Activated CD8-positive, alpha-beta T cell treated with anti-CD3 and anti-CD28 coated beads for 36 hours (primary cell): Measurements from ENCODE around the gene BCKDHB. TPM values are rescaled to one million over a fixed set of nuclear protein-coding genes. Genes with fewer than 3 reads are reported as not detected.

Experiments
- ATAC-seq: fragments of 200-7000 bp; cut with Tn5 transposase; one replicate; pipeline ENCODE4 v1.10.0; 2021; ENCODE audit warnings: mild to moderate bottlenecking, moderate library complexity
- CTCF ChIA-PET: fragments of 350-600 bp; sonication (Branson Sonifier 250); formaldehyde crosslinking; loops from one replicate; lab custom pipeline; 2021; ENCODE audit warnings: antibody characterized with exemption; lab: Charles Lee
- POLR2A ChIA-PET: fragments of 350-600 bp; sonication (Branson Sonifier 250); formaldehyde crosslinking; loops from one replicate; lab custom pipeline; 2021; ENCODE audit warnings: antibody characterized with exemption; lab: Charles Lee
- DNase-seq: peaks from one replicate; pipeline ENCODE4 v3.0.0-alpha.2; 2020
- H3K27ac Mint-ChIP-seq: one replicate; pipeline ENCODE4 v1.8.0; 2021; ENCODE audit warnings: mild to moderate bottlenecking, mixed read lengths
- H3K27me3 Mint-ChIP-seq: one replicate; pipeline ENCODE4 v1.8.0; 2021; ENCODE audit warnings: mixed read lengths
- H3K36me3 Mint-ChIP-seq: one replicate; pipeline ENCODE4 v1.8.0; 2021; ENCODE audit warnings: low read depth, mixed read lengths
- H3K4me1 Mint-ChIP-seq: one replicate; pipeline ENCODE4 v1.8.0; 2021; ENCODE audit warnings: low read depth, mixed read lengths
- H3K4me3 Mint-ChIP-seq: one replicate; pipeline ENCODE4 v1.8.0; 2021; ENCODE audit warnings: mild to moderate bottlenecking, moderate library complexity, mixed read lengths
- H3K9me3 Mint-ChIP-seq: one replicate; pipeline ENCODE4 v1.8.0; 2021; ENCODE audit warnings: mixed read lengths
- CTCF ChIP-seq: fragments of 200-600 bp; IDR thresholded peaks from one replicate; pipeline ENCODE4 v1.8.0; 2022; ENCODE audit warnings: antibody characterized with exemption, mild to moderate bottlenecking
- intact Hi-C: fragments of 100-400 bp; cut with micrococcal nuclease; formaldehyde crosslinking; loops from one replicate; pipeline ENCODE4 v1.10.0; 2022
- total RNA-seq, 2 experiments: library from RNA; stranded (reverse); gene quantifications; one replicate each; pipeline ENCODE4 v1.2.3, GENCODE V29; 2021

Gene BCKDHB
- total RNA-seq, 2 experiments from 2014 or later: 17.8 to 19.3 TPM

- DNase-seq (no peak), ATAC-seq (no peak)
- intact Hi-C loops: no loop called here
- peaks cover 7% of the 10 kb centered on the region for H3K4me1 Mint-ChIP-seq
- TF ChIP-seq CTCF: no peak
- CTCF ChIA-PET: no interaction called here
- no peak overlapping the region for H3K27ac Mint-ChIP-seq
- H3K27me3 Mint-ChIP-seq: no peaks in the 10 kb centered on the region
- H3K4me3 Mint-ChIP-seq: no peak overlapping the region
- H3K9me3 Mint-ChIP-seq: no peaks in the 10 kb centered on the region
- POLR2A ChIA-PET: no interaction called here
- H3K36me3 Mint-ChIP-seq: peaks cover 2% of the 10 kb centered on the region
Measured at GRCh38 chr6:80277501-80277900, 171.0 kb downstream of the BCKDHB start.

- TF ChIP-seq CTCF: no peak
- CTCF ChIA-PET: interaction anchor here (1.2 kb wide), 1 partner anchor 41 kb away, joined by 3 read pairs; no protein-coding TSS in a partner anchor
- Mint-ChIP-seq H3K27ac (no peak overlapping the region), H3K4me1 (peaks cover 13% of the 10 kb centered on the region), H3K4me3 (no peak overlapping the region), H3K36me3 (peaks cover 2% of the 10 kb centered on the region), H3K27me3 (no peaks in the 10 kb centered on the region), H3K9me3 (no peaks in the 10 kb centered on the region)
- DNase-seq (no peak), ATAC-seq (peak; percentile 37)
- intact Hi-C loops: no loop called here
- POLR2A ChIA-PET: no interaction called here
Measured at GRCh38 chr6:80280262-80281010, 174.0 kb downstream of the BCKDHB start.

GRCh38 chr6:80282913-80283554 lies 176.6 kb downstream of the BCKDHB start:
- Mint-ChIP-seq H3K27ac (no peak overlapping the region), H3K4me1 (peaks cover 13% of the 10 kb centered on the region), H3K4me3 (no peak overlapping the region), H3K9me3 (no peaks in the 10 kb centered on the region), H3K36me3 (peaks cover 2% of the 10 kb centered on the region), H3K27me3 (no peaks in the 10 kb centered on the region)
- intact Hi-C loops: no loop called here
- DNase-seq (no peak), ATAC-seq (peak; percentile 27)
- no peak for TF ChIP-seq CTCF
- ChIA-PET CTCF (no interaction called here), POLR2A (no interaction called here)

GRCh38 chr6:80287112-80287511 lies 180.6 kb downstream of the BCKDHB start:
- Mint-ChIP-seq H3K27ac (no peak overlapping the region), H3K27me3 (no peaks in the 10 kb centered on the region), H3K4me3 (no peak overlapping the region), H3K36me3 (peaks cover 2% of the 10 kb centered on the region), H3K4me1 (peaks cover 6% of the 10 kb centered on the region), H3K9me3 (peaks cover 7% of the 10 kb centered on the region)
- DNase-seq (no peak), ATAC-seq (no peak)
- ChIA-PET CTCF (no interaction called here), POLR2A (no interaction called here)
- intact Hi-C loops: no loop called here
- TF ChIP-seq CTCF: no peak

GRCh38 chr6:80287607-80288006 lies 181.1 kb downstream of the BCKDHB start:
- DNase-seq (no peak), ATAC-seq (no peak)
- intact Hi-C loops: no loop called here
- CTCF ChIA-PET: no interaction called here
- H3K9me3 Mint-ChIP-seq: peaks cover 9% of the 10 kb centered on the region
- H3K4me3 Mint-ChIP-seq: no peak overlapping the region
- H3K36me3 Mint-ChIP-seq: peaks cover 7% of the 10 kb centered on the region
- TF ChIP-seq CTCF: no peak
- no peaks in the 10 kb centered on the region for H3K27me3 Mint-ChIP-seq
- H3K27ac Mint-ChIP-seq: no peak overlapping the region
- POLR2A ChIA-PET: no interaction called here
- peaks cover 6% of the 10 kb centered on the region for H3K4me1 Mint-ChIP-seq
